OCI-LY1 (cell line): ENCODE data around the gene CHD1.

Experiments
- EZH2 ChIP-seq: fragments of 200-600 bp; sonication (generic), shearing (Covaris generic); IDR thresholded peaks from 2 replicates; pipeline ENCODE4 v1.8.0; 2017; ENCODE audit warnings: borderline replicate concordance, mixed run types, mild to moderate bottlenecking, antibody characterized with exemption, low read length, moderate library complexity, mixed read lengths
- TF ChIP-seq, protein P1 (sequence below): fragments of 200-600 bp; sonication (generic), shearing (Covaris generic); IDR thresholded peaks from 2 replicates; pipeline ENCODE4 v1.5.1; 2017; ENCODE audit warnings: mild to moderate bottlenecking, antibody characterized with exemption, low read length, moderate library complexity, mixed read lengths

GRCh38 chr5:98825582-98826375, 103.0 kb downstream of the CHD1 start:
- no peak for TF ChIP-seq EZH2
- TF ChIP-seq, protein P1, sequence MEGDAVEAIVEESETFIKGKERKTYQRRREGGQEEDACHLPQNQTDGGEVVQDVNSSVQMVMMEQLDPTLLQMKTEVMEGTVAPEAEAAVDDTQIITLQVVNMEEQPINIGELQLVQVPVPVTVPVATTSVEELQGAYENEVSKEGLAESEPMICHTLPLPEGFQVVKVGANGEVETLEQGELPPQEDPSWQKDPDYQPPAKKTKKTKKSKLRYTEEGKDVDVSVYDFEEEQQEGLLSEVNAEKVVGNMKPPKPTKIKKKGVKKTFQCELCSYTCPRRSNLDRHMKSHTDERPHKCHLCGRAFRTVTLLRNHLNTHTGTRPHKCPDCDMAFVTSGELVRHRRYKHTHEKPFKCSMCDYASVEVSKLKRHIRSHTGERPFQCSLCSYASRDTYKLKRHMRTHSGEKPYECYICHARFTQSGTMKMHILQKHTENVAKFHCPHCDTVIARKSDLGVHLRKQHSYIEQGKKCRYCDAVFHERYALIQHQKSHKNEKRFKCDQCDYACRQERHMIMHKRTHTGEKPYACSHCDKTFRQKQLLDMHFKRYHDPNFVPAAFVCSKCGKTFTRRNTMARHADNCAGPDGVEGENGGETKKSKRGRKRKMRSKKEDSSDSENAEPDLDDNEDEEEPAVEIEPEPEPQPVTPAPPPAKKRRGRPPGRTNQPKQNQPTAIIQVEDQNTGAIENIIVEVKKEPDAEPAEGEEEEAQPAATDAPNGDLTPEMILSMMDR = no peak
